T-helper 17 cell (primary cell): Measurements from ENCODE around the gene SCG5. TPM values are rescaled to one million over a fixed set of nuclear protein-coding genes. Genes with fewer than 3 reads are reported as not detected.

Source experiments
- total RNA-seq, 4 donors: library from RNA in 2 of 4; stranded (reverse) in 2 of 4; gene quantifications; one replicate each; pipeline ENCODE4 v1.2.3 and lab custom pipeline; 2022 to 2026

SCG5 gene
- total RNA-seq, 2 donors from 2014 or later: 0.80 to 2.0 TPM

Other genes with a start within 250 kb of the SCG5 start
- gene GOLGA8K, start 238.4 kb upstream of the SCG5 start, total RNA-seq: under 1 TPM; 0.26 to 0.32 TPM
- 1 to 10 TPM in 1 of 2 donors, under 1 TPM in 1; 0.47 to 2.3 TPM for gene GOLGA8O, start 186.1 kb upstream of the SCG5 start, total RNA-seq
- 1 to 10 TPM; 3.9 to 6.3 TPM for gene GOLGA8N, start 48.3 kb upstream of the SCG5 start, total RNA-seq
- gene ARHGAP11A, start 26.2 kb upstream of the SCG5 start, total RNA-seq: 10 to 100 TPM in 1 of 2 donors, 1 to 10 TPM in 1; 7.6 to 13.0 TPM
- gene GREM1, start 76.3 kb downstream of the SCG5 start, total RNA-seq: not detected